Neutrophil (primary cell): ENCODE measurements around the gene UMOD.

Source experiments
- H3K27ac ChIP-seq: fragments of 200-600 bp; sonication (generic); 2 replicates; pipeline ENCODE4 v1.5.1; 2016; ENCODE audit warnings: mild to moderate bottlenecking, moderate library complexity
- H3K27me3 ChIP-seq: fragments of 200-600 bp; sonication (generic); 2 replicates; pipeline ENCODE4 v1.6.0; 2016; ENCODE audit warnings: mild to moderate bottlenecking
- H3K36me3 ChIP-seq: fragments of 200-600 bp; sonication (generic); 2 replicates; pipeline ENCODE4 v1.5.1; 2017
- H3K4me1 ChIP-seq, 2 experiments: fragments of 200-600 bp in 1 of 2; sonication (generic) in 1 of 2; 1 replicate in 1 of 2; 2 replicates in 1 of 2; pipeline versions ENCODE4 v1.5.1 to v1.6.1; 2013 to 2016; ENCODE audit warnings: low read depth in 1 of 2, low read length in 1 of 2, mild to moderate bottlenecking in 1 of 2, moderate library complexity in 1 of 2; ENCODE audit not compliant: control insufficient read depth in 1 of 2, insufficient read depth in 1 of 2
- H3K4me3 ChIP-seq, 2 experiments: fragments of 200-600 bp in 1 of 2; sonication (generic) in 1 of 2; 1 replicate in 1 of 2; 2 replicates in 1 of 2; pipeline ENCODE4 v1.5.1; 2013 to 2016; ENCODE audit warnings: low read depth in 1 of 2, low read length in 1 of 2, mild to moderate bottlenecking in 1 of 2, moderate library complexity in 1 of 2
- H3K9me3 ChIP-seq: fragments of 200-600 bp; sonication (generic); 2 replicates; pipeline ENCODE4 v1.5.1; 2016
- CTCF ChIP-seq: fragments of 200-600 bp; sonication (generic); IDR thresholded peaks from 2 replicates; pipeline ENCODE4 v1.5.1; 2016; ENCODE audit warnings: antibody characterized with exemption

Gene UMOD

GRCh38 chr16:20307240-20307671 is 45.3 kb downstream of the UMOD start:
- TF ChIP-seq CTCF: no peak

GRCh38 chr16:20306401-20306800 is 46.1 kb downstream of the UMOD start:
- H3K27me3 ChIP-seq: peaks cover 6% of the 10 kb centered on the region
- no peak for TF ChIP-seq CTCF
- no peak overlapping the region for H3K27ac ChIP-seq
- no peaks in the 10 kb centered on the region for H3K9me3 ChIP-seq
- H3K4me3 ChIP-seq: no peak overlapping the region
- no peaks in the 10 kb centered on the region for H3K36me3 ChIP-seq
- no peaks in the 10 kb centered on the region for H3K4me1 ChIP-seq

More at GRCh38 chr16:20307240-20307671, 45.3 kb downstream of the UMOD start:
- Histone ChIP-seq H3K27ac (no peak overlapping the region), H3K27me3 (no peaks in the 10 kb centered on the region), H3K4me3 (no peak overlapping the region), H3K4me1 (no peaks in the 10 kb centered on the region), H3K36me3 (no peaks in the 10 kb centered on the region), H3K9me3 (no peaks in the 10 kb centered on the region)

GRCh38 chr16:20303012-20303411 is 49.5 kb downstream of the UMOD start:
- Histone ChIP-seq H3K27me3 (peaks cover 6% of the 10 kb centered on the region), H3K9me3 (no peaks in the 10 kb centered on the region), H3K27ac (no peak overlapping the region), H3K4me3 (no peak overlapping the region), H3K4me1 (no peaks in the 10 kb centered on the region), H3K36me3 (no peaks in the 10 kb centered on the region)
- TF ChIP-seq CTCF: no peak

GRCh38 chr16:20302389-20302788 is 50.1 kb downstream of the UMOD start:
- no peaks in the 10 kb centered on the region for H3K4me1 ChIP-seq

GRCh38 chr16:20301840-20302239 is 50.7 kb downstream of the UMOD start:
- Histone ChIP-seq H3K36me3 (no peaks in the 10 kb centered on the region), H3K27ac (no peak overlapping the region), H3K4me1 (no peaks in the 10 kb centered on the region), H3K9me3 (no peaks in the 10 kb centered on the region), H3K4me3 (no peak overlapping the region), H3K27me3 (peaks cover 6% of the 10 kb centered on the region)
- no peak for TF ChIP-seq CTCF

More at GRCh38 chr16:20302389-20302788, 50.1 kb downstream of the UMOD start:
- no peak for TF ChIP-seq CTCF
- Histone ChIP-seq H3K4me3 (no peak overlapping the region), H3K27ac (no peak overlapping the region), H3K36me3 (no peaks in the 10 kb centered on the region), H3K27me3 (peaks cover 6% of the 10 kb centered on the region), H3K9me3 (no peaks in the 10 kb centered on the region)
